Caco-2 (cell line): ENCODE data around the gene MAGI1. TPM values are rescaled to one million over a fixed set of nuclear protein-coding genes. Genes with fewer than 3 reads are reported as not detected.

Experiments
- BruUV-seq: library from RNA; stranded (reverse); fragments of 400-500 nt; replicated peaks from 2 replicates; lab custom pipeline; 2021; lab: Mats Ljungman, UMichigan
- CTCF ChIA-PET: fragments of 300-600 bp; sonication (Branson Sonifier 250); formaldehyde crosslinking; loops from one replicate; lab custom pipeline; 2022; ENCODE audit warnings: antibody characterized with exemption; lab: Charles Lee
- POLR2A ChIA-PET: fragments of 300-600 bp; sonication (Branson Sonifier 250); formaldehyde crosslinking; loops from one replicate; lab custom pipeline; 2022; ENCODE audit warnings: antibody characterized with exemption; lab: Charles Lee
- DNase-seq, 2 experiments: peaks; one replicate each; pipeline versions ENCODE4 v3.0.0 to v3.0.0-alpha.2; 2020 to 2022
- H3K27me3 ChIP-seq: replicated peaks from 2 replicates; pipeline ENCODE4 v1.6.0; 2011; ENCODE audit warnings: low read length; ENCODE audit not compliant: control insufficient read depth, insufficient read depth
- H3K36me3 ChIP-seq: 2 replicates; pipeline ENCODE4 v1.5.1; 2011; ENCODE audit warnings: low read length; ENCODE audit not compliant: control insufficient read depth, insufficient read depth
- H3K4me1 ChIP-seq: fragments of 250-450 bp; sonication (Bioruptor Pico); 2 replicates; pipeline ENCODE4 v1.5.1; 2020; ENCODE audit warnings: mild to moderate bottlenecking
- H3K4me3 ChIP-seq: 2 replicates; pipeline ENCODE4 v1.5.1; 2011; ENCODE audit warnings: low read depth, mild to moderate bottlenecking, control low read depth, low read length
- H3K9me3 ChIP-seq: fragments of 250-450 bp; sonication (Bioruptor Pico); 2 replicates; pipeline ENCODE4 v1.5.1; 2020; ENCODE audit warnings: mild to moderate bottlenecking, moderate library complexity
- H3K27ac Mint-ChIP-seq: one replicate; pipeline ENCODE4 v1.8.0; 2022; ENCODE audit warnings: mixed read lengths; ENCODE audit not compliant: unreplicated experiment
- H3K27me3 Mint-ChIP-seq: one replicate; pipeline ENCODE4 v1.8.0; 2022; ENCODE audit warnings: mixed read lengths; ENCODE audit not compliant: insufficient read depth, unreplicated experiment
- H3K36me3 Mint-ChIP-seq: one replicate; pipeline ENCODE4 v1.8.0; 2022; ENCODE audit warnings: mild to moderate bottlenecking, mixed read lengths; ENCODE audit not compliant: insufficient read depth, unreplicated experiment
- H3K4me1 Mint-ChIP-seq: one replicate; pipeline ENCODE4 v1.8.0; 2022; ENCODE audit warnings: low read depth, mixed read lengths; ENCODE audit not compliant: unreplicated experiment
- H3K4me3 Mint-ChIP-seq: one replicate; pipeline ENCODE4 v1.8.0; 2022; ENCODE audit warnings: mild to moderate bottlenecking, moderate library complexity, mixed read lengths; ENCODE audit not compliant: unreplicated experiment
- H3K9me3 Mint-ChIP-seq: one replicate; pipeline ENCODE4 v1.8.0; 2022; ENCODE audit warnings: mixed read lengths; ENCODE audit not compliant: unreplicated experiment
- intact Hi-C: fragments of 100-400 bp; cut with micrococcal nuclease; formaldehyde crosslinking; loops from one replicate; pipeline ENCODE4 v1.10.0; 2022; ENCODE audit not compliant: unreplicated experiment
- total RNA-seq: library from RNA; stranded (reverse); gene quantifications from 2 replicates; pipeline ENCODE4 v1.2.3, GENCODE V29; 2022
- TF ChIP-seq, protein P1 (sequence below), 2 experiments: fragments of 200-600 bp in 1 of 2; IDR thresholded peaks; 1 replicate in 1 of 2; 2 replicates in 1 of 2; pipeline versions ENCODE4 v1.5.1 to v1.8.0; 2011 to 2022; ENCODE audit warnings: antibody characterized with exemption in 1 of 2, control low read depth in 1 of 2, inconsistent platforms in 1 of 2, low read depth in 1 of 2, low read length in 1 of 2, mild to moderate bottlenecking in 1 of 2, moderate library complexity in 1 of 2; ENCODE audit not compliant: insufficient read depth in 1 of 2, severe bottlenecking in 1 of 2, unreplicated experiment in 1 of 2

MAGI1 gene
- total RNA-seq, 1 experiment from 2014 or later = 64.9 TPM

DNA sequence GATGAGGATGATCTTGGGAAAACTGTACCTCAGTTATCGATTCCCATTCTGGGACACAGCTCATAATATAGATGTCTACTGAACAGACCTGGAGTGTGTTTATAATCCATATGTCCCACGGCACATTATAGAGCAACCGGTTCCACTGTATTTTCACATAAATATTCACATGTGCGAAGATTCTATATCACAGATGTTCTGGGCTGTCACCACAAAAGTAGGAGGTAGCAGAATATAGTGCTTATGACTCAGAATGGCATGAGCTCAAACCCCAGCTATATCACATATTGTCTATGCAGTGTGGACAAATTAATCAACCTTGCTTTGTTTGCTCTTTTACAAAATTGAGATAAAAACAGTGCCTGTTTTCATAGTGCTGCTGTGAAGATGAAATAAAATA is 710.6 kb downstream of the MAGI1 start:
- Mint-ChIP-seq H3K4me1 (no peaks in the 10 kb centered on the region), H3K4me3 (no peak overlapping the region), H3K36me3 (no peaks in the 10 kb centered on the region), H3K9me3 (no peaks in the 10 kb centered on the region), H3K27me3 (peaks cover 10% of the 10 kb centered on the region), H3K27ac (no peak overlapping the region)
- H3K4me3 ChIP-seq = no peak overlapping the region
- ChIA-PET CTCF (no interaction called here), POLR2A (no interaction called here)
- BruUV-seq = no TSS peak
- no peak for DNase-seq
- intact Hi-C loops = no loop called here
- H3K4me1 ChIP-seq = no peaks in the 10 kb centered on the region; the same call in 1 of the 2 replicates
- H3K27me3 ChIP-seq = no peaks in the 10 kb centered on the region; the same call in 1 of the 2 replicates
- TF ChIP-seq, protein P1, sequence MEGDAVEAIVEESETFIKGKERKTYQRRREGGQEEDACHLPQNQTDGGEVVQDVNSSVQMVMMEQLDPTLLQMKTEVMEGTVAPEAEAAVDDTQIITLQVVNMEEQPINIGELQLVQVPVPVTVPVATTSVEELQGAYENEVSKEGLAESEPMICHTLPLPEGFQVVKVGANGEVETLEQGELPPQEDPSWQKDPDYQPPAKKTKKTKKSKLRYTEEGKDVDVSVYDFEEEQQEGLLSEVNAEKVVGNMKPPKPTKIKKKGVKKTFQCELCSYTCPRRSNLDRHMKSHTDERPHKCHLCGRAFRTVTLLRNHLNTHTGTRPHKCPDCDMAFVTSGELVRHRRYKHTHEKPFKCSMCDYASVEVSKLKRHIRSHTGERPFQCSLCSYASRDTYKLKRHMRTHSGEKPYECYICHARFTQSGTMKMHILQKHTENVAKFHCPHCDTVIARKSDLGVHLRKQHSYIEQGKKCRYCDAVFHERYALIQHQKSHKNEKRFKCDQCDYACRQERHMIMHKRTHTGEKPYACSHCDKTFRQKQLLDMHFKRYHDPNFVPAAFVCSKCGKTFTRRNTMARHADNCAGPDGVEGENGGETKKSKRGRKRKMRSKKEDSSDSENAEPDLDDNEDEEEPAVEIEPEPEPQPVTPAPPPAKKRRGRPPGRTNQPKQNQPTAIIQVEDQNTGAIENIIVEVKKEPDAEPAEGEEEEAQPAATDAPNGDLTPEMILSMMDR (IDR thresholded peaks at IDR 0.05; ENCODE audit: insufficient read depth in 1 of 2, low read depth in 1 of 2, low read length in 1 of 2, severe bottlenecking in 1 of 2, unreplicated experiment in 1 of 2) = no peak
- no peaks in the 10 kb centered on the region for H3K36me3 ChIP-seq
- no peaks in the 10 kb centered on the region for H3K9me3 ChIP-seq

DNA sequence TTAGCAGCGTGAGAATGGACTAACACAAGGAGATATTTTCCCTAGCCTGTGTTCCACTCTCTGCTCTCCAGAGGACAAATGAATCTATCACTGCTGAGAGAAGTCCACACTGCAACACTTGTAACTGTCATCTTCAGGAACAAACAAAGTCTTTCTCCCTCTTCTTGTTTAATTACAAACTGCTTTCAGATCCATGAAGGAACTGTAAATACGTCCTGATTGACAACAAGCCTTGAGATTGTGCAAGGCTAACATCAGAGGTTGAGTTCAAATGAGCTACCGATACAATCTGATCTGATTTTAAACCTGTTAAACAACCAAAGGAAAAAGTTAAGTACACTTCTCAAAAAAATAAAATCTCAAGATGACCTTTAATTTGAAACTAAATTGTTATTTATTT is 712.1 kb downstream of the MAGI1 start:
- Histone ChIP-seq H3K4me3 (no peak overlapping the region), H3K27me3 (no peaks in the 10 kb centered on the region; the same call in 1 of the 2 replicates), H3K9me3 (no peaks in the 10 kb centered on the region), H3K4me1 (no peaks in the 10 kb centered on the region; the same call in 1 of the 2 replicates), H3K36me3 (no peaks in the 10 kb centered on the region)
- intact Hi-C loops = no loop called here
- Mint-ChIP-seq H3K36me3 (no peaks in the 10 kb centered on the region), H3K27me3 (peaks cover 10% of the 10 kb centered on the region), H3K4me1 (no peaks in the 10 kb centered on the region), H3K4me3 (no peak overlapping the region), H3K27ac (no peak overlapping the region), H3K9me3 (no peaks in the 10 kb centered on the region)
- no peak for DNase-seq
- TF ChIP-seq, protein P1 (IDR thresholded peaks at IDR 0.05; ENCODE audit: insufficient read depth in 1 of 2, low read depth in 1 of 2, low read length in 1 of 2, severe bottlenecking in 1 of 2, unreplicated experiment in 1 of 2) = no peak
- ChIA-PET CTCF (no interaction called here), POLR2A (no interaction called here)
- BruUV-seq = no TSS peak

DNA sequence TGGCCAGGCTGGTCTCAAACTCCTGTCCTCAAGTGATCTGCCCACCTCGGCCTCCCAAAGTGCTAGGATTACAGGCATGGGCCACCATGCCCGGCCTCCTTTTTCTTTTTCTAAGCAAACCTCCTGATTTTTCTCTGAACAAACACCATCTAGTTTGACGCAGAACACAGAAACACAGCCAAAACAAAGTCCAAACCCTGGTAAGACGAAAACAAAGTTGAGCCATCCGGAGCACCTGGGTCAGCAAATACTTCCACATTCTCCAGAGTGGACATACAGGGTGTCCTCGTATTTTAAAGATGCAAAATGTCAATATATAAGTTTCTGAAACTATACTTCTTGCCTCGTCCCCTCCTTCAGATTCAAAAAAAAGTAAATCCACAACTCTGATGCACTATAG is 715.8 kb downstream of the MAGI1 start:
- Mint-ChIP-seq H3K4me1 (no peaks in the 10 kb centered on the region), H3K36me3 (no peaks in the 10 kb centered on the region), H3K9me3 (no peaks in the 10 kb centered on the region), H3K27me3 (peaks cover 7% of the 10 kb centered on the region), H3K4me3 (no peak overlapping the region), H3K27ac (no peak overlapping the region)
- ChIA-PET CTCF (no interaction called here), POLR2A (no interaction called here)
- TF ChIP-seq, protein P1 (IDR thresholded peaks at IDR 0.05; ENCODE audit: insufficient read depth in 1 of 2, low read depth in 1 of 2, low read length in 1 of 2, severe bottlenecking in 1 of 2, unreplicated experiment in 1 of 2) = no peak
- H3K4me3 ChIP-seq = no peak overlapping the region
- DNase-seq = no peak
- BruUV-seq = no TSS peak
- intact Hi-C loops = no loop called here
- no peaks in the 10 kb centered on the region for H3K9me3 ChIP-seq
- no peaks in the 10 kb centered on the region for H3K4me1 ChIP-seq
- H3K27me3 ChIP-seq = no peaks in the 10 kb centered on the region; the same call in 1 of the 2 replicates
- H3K36me3 ChIP-seq = no peaks in the 10 kb centered on the region
